Brain microvascular endothelial cell (primary cell): Measurements from ENCODE around the gene SRGAP3.
A peak's percentile ranks its signal among the peaks of the same experiment; 100 is the strongest.

ENCODE experiments used
- DNase-seq: peaks from one replicate; pipeline ENCODE4 v3.0.0-alpha.2; 2020
- H3K27ac ChIP-seq: fragments of 250-450 bp; sonication (Bioruptor Pico); 2 replicates; pipeline ENCODE4 v1.5.1; 2020; ENCODE audit warnings: mild to moderate bottlenecking, moderate library complexity
- H3K27me3 ChIP-seq: fragments of 250-450 bp; sonication (Bioruptor Pico); replicated peaks from 2 replicates; pipeline ENCODE4 v1.5.1; 2020; ENCODE audit warnings: mild to moderate bottlenecking
- H3K36me3 ChIP-seq: fragments of 250-450 bp; sonication (Bioruptor Pico); replicated peaks from 2 replicates; pipeline ENCODE4 v1.5.1; 2020; ENCODE audit warnings: mild to moderate bottlenecking
- H3K4me3 ChIP-seq: 2 replicates; pipeline ENCODE4 v1.5.1; 2011; ENCODE audit warnings: low read depth, mild to moderate bottlenecking, control low read depth, low read length, moderate library complexity
- CTCF ChIP-seq: IDR thresholded peaks from 2 replicates; pipeline ENCODE4 v1.5.1; 2011; ENCODE audit warnings: low read depth, mild to moderate bottlenecking, moderate library complexity, low read length, control low read depth, inconsistent platforms; ENCODE audit errors: missing control alignments
- in situ Hi-C: cut with HindIII; loops from 2 replicates; pipeline ENCODE4 v1.10.0; 2017; ENCODE audit warnings: low sequenced_read_pairs, low pct_ligation_motif_present

Gene SRGAP3

DNA sequence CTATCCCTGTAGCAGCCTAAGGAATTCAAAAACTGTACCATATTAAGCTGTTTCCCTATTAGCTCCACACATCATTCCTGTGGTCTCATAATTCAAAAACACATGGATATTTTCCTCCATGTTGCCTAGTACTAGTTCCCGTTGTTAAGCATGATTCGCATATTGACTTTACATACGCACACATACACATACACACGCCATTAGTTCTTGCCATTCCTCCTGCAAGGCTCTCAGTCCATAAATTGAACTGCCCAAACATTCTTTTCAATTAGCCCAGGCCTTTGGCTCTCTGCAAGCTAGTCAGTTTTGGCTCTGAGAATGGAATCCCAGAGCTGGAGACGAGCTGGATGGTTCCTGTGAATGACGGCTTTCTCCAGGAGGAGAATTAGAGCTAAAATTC, 229.0 kb downstream of the SRGAP3 start:
- no peak for TF ChIP-seq CTCF
- in situ Hi-C loops, result no loop called here
- H3K27ac ChIP-seq, result no peak overlapping the region
- peaks cover 4% of the 10 kb centered on the region for H3K27me3 ChIP-seq
- no peak overlapping the region for H3K4me3 ChIP-seq
- no peak for DNase-seq
- H3K36me3 ChIP-seq, result no peaks in the 10 kb centered on the region

DNA sequence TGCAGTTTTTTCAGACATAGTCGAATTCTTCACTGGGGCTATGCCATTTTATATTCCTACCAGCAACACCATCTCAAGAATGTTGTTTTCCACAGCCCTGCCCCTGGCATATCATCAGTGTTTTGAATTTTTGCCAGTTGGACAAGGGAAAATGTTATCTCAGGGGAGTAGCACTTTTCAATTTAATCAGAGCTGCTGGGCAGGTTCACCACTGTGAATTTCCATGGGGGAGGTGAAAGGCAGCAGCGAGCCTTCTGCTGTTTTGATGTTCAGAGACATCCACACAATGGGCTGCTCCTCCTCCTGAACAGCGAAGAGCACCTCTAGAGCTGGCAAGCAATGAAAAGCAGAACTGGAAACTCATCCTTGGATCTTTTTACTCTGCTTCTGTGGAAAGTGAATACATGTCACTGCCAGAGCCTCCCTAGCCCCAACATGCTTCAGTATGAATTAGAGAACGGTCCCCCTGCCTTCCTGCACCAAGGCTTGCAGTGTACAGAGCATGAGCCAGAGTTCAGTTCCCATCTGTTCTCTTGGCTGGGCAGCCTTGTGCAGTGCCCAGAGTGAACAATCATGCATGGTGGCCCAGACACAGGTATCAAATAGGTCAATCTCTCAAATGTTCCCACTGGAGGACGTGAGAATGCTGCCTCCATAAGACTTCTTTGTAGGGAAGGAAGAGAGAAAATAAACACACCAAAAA, 230.0 kb downstream of the SRGAP3 start:
- Histone ChIP-seq H3K27me3 (peaks cover 4% of the 10 kb centered on the region), H3K36me3 (no peaks in the 10 kb centered on the region), H3K27ac (no peak overlapping the region), H3K4me3 (no peak overlapping the region)
- TF ChIP-seq CTCF, result no peak
- in situ Hi-C loops, result no loop called here
- no peak for DNase-seq

DNA sequence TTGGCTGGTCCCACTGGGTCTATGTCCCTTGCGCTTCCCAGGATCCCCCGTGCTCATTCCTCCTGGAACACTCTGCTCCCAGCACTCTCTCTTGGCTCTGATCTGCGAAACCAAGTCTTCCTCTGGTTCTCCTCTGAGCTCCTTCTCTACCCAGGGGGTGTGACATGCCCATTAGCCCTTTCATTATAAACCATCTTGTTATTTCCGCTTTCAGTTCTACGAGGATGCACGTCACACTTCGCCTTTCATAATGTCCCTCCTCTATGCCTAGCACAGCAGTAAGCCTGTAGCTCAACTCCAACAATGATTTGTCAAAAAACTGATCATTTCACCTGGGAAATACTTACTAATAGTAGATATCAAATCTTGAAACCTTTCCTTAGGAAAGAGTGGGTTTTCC, 234.2 kb downstream of the SRGAP3 start:
- TF ChIP-seq CTCF, result no peak
- DNase-seq, result no peak
- Histone ChIP-seq H3K36me3 (no peaks in the 10 kb centered on the region), H3K27me3 (peaks cover 2% of the 10 kb centered on the region), H3K27ac (no peak overlapping the region), H3K4me3 (no peak overlapping the region)
- in situ Hi-C loops, result no loop called here

DNA sequence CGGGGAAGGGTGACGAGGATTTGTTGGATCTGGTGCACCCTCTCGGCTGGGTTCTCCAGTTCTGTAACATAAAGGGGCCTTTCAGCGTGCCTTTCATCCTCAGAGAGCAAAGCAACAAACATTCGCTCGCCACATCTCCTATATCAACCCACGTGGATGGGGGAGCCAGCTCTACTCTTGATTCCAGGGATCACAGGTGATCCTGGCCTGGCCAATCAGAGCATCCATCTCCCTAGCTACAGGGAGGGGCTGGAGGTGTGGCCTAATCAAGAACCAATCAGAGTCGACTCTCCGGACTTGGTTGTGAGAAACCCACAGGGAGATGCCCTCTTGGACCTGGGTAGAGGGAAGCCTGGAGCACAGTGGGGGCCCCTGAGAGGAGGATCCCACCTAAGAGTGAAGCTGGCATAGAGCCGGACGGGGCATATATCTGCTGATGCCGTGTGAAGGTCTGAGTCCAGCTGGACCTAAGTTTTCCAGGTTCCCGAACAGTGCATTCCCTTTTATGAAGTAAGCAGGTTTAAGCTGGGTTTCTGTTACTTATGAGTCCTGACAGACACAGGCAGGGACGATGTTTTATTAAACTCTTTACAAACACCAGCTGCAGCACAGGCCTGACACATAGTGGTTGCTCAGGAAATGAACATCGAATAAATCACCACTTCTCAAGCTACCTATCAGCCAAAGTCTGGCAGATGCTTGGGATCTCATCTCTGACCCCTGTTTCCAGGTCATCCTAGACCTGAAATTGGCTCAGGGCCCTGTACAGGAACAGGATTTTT, 235.5 kb downstream of the SRGAP3 start:
- in situ Hi-C loops, result no loop called here
- peak; percentile 28 for TF ChIP-seq CTCF
- H3K36me3 ChIP-seq, result no peaks in the 10 kb centered on the region
- no peaks in the 10 kb centered on the region for H3K27me3 ChIP-seq
- H3K4me3 ChIP-seq, result no peak overlapping the region
- H3K27ac ChIP-seq, result no peak overlapping the region
- DNase-seq, result peak; percentile 4

GRCh38 chr3:9012521-9012920, 236.9 kb downstream of the SRGAP3 start:
- Histone ChIP-seq H3K4me3 (no peak overlapping the region), H3K27ac (no peak overlapping the region), H3K27me3 (no peaks in the 10 kb centered on the region), H3K36me3 (no peaks in the 10 kb centered on the region)
- TF ChIP-seq CTCF, result no peak
- in situ Hi-C loops, result no loop called here
- no peak for DNase-seq
